Right lobe of liver (tissue), 4 donors: ENCODE data around the gene WWC2.

ENCODE experiments used
- POLR2A ChIP-seq: fragments of 450-650 bp; IDR thresholded peaks from one replicate; pipeline ENCODE4 v1.6.1; 2017; ENCODE audit warnings: antibody characterized with exemption, mild to moderate bottlenecking
- TF ChIP-seq, protein P1 (sequence below), 4 donors: fragments of 200-600 bp in 3 of 4; fragments of 450-650 bp in 1 of 4; IDR thresholded peaks; one replicate each; pipeline versions ENCODE4 v1.5.1 to v1.8.0; 2016 to 2022; ENCODE audit warnings: antibody characterized with exemption in 4 of 4, mild to moderate bottlenecking in 2 of 4
- donor health status: DM: no; HTN: no; CAD: no.
- donor health status: DM: no; HTN: no; CAD: no.
- donor health status: DM: no; HTN: yes; CAD: no.

DNA sequence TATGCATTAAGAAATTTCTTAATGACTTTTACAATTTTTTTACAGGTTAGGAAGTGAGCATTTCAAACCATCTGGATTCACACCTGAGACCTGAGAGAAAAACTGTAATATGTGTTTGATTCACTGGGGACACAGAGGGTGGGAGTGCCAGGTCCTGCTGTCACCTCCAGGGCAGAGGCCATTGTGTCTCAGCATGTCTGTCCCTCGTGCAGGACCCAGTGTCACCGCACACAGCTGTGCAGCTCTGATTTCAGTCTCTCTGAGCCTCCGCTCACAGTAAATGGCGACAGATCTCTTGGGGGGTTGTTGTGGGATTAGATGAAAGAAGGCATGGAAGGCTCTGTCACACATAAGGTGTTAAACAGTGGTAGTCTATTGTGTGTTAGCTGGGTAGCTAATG, 246.2 kb downstream of the WWC2 start:
- TF ChIP-seq, protein P1, sequence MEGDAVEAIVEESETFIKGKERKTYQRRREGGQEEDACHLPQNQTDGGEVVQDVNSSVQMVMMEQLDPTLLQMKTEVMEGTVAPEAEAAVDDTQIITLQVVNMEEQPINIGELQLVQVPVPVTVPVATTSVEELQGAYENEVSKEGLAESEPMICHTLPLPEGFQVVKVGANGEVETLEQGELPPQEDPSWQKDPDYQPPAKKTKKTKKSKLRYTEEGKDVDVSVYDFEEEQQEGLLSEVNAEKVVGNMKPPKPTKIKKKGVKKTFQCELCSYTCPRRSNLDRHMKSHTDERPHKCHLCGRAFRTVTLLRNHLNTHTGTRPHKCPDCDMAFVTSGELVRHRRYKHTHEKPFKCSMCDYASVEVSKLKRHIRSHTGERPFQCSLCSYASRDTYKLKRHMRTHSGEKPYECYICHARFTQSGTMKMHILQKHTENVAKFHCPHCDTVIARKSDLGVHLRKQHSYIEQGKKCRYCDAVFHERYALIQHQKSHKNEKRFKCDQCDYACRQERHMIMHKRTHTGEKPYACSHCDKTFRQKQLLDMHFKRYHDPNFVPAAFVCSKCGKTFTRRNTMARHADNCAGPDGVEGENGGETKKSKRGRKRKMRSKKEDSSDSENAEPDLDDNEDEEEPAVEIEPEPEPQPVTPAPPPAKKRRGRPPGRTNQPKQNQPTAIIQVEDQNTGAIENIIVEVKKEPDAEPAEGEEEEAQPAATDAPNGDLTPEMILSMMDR (IDR thresholded peaks at IDR 0.05): no peak
- no peak for TF ChIP-seq POLR2A
